ENCODE results near the gene SORCS1.

The SORCS1 gene

DNA sequence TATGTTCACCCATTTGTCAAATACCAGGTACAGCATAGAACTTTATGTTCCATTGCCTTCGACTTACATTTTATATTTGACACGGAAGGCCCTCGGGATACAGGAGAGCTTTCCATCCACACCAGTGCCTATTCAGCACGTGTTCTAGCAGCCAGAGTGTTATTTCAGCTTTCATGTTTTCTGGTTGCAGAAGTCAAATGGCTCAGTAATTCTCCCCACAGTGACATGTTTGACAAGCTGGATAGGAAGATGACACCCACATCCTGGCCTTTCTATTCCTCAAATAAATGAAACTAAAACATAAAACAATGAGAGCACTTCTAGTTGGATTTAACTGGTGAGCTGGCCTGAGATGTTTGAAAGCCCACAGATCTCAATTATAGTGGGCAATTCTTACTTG, 173.4 kb downstream of the SORCS1 start:
- DNase-seq (ENCODE audit: low spot score), result no peak

GRCh38 chr10:106987362-106987761, 177.1 kb downstream of the SORCS1 start:
- DNase-seq (ENCODE audit: low spot score), result no peak

DNA sequence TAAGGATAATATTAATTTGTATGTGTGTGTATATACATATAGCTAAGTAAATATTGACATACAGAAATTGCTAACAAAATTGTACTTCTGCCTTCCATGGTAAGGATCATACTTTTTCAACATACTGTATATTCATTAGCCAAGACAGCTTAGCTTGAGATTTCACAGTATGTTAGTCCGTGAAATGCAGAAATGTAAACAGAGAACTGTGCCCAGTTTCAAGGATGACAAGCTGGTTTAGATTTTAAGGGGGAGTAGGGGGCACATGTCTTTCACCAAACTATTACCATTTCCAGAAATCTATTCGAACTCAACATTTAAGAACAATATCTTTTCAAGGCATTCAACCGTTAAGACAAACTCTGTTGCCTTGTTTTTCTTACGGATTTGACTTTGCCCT, 182.2 kb downstream of the SORCS1 start:
- DNase-seq (ENCODE audit: low spot score), result no peak

DNA sequence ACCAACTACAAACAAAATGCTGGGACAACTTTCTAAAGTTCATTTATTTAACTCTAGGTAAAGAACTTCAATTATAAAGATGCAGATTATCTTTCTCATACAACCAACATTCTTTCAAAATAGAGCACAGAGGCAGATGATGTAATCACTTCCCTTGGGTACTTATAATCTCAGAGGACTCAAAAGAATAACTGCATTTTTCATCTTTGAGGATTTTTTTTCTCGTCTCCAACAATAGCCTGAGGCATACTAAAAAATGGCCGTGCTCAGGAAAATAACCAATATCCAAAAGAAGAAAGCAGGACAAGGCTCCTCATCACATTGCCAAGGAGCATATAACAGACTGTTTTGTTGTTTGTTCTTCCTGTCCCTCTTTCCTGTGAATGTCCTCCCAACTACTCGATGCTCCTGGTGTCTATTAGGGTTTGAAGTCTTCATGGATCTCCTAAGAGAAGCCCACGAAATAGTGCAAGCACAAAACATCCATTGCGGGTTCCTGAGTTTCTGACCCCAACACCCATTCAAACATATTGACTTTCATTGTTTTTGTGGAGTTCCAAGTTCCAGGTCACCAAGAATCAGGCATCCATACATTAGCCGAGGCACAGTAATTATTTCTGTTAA, 182.9 kb downstream of the SORCS1 start:
- DNase-seq (ENCODE audit: low spot score), result no peak

DNA sequence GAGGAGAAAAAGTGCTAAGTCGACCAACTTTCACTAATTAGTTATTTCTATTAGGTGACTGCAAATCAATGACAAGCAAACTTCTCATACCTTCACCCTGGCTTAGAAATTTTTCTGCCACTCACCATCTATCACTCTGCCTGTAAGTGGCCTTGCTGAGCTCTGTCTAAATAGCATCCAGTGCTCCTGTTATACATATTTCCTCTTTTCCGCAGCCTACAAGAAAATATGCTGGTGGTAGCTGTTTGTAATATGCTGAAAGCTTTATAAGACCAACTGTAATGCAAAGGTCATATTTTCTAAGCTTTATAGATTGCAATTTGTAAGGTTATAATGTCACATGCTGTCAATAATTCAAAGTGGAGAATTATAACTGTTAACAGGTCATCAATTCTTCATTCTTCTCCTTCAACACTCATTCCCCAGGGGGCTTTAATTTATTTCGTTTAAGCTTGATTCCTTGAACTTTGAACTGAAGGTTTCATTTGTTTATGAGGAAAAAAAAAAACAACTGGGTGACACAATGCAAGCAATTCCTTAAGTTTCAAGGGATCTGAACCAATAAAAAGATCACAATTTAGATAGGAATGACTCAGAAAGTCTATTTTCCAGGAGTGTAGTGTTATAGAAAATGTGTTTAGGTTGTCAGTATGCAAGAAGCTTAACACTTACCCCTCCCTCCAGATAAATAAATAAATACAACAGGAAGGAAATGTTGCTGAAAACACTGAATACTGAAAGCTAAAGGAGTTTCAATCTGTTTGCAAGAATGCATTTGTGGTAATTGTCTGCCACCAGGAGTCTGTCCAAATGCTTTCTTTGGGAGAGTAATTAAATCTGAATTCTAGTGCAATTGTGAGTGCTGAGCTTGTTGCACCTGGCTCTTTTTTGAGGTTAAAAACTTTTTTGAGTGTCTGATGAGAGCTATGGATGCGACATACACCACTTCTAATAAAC, 183.7 kb downstream of the SORCS1 start:
- DNase-seq (ENCODE audit: low spot score), result no peak

GRCh38 chr10:106978756-106979155, 185.8 kb downstream of the SORCS1 start:
- no peak for DNase-seq (ENCODE audit: low spot score)

- DNase-seq (ENCODE audit: low spot score), result no peak
Measured at GRCh38 chr10:106973716-106974115, 190.8 kb downstream of the SORCS1 start.

- DNase-seq (ENCODE audit: low spot score), result no peak
Measured at GRCh38 chr10:106973288-106973687, 191.2 kb downstream of the SORCS1 start.

DNA sequence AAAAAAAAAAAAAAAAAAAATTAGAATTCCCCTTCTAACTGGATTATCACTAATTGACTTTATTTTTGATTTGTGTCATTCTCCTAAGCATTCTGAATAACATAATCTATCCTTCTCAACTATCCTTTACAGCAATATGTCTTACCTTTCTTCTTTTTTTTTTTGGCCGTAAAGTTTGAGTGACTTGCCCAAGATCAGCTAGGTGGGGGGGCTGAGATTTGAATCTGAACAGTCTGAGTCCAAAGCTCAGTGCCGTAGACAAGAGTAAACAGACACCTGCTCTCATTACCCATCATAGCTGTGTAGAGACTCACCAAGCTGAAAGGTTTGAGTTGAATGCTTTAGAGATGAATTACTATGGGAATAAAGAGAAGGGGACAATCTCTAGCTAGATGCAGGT, 192.1 kb downstream of the SORCS1 start:
- no peak for DNase-seq (ENCODE audit: low spot score)

- DNase-seq (ENCODE audit: low spot score), result no peak
Measured at GRCh38 chr10:106971411-106971831, 193.1 kb downstream of the SORCS1 start.

DNA sequence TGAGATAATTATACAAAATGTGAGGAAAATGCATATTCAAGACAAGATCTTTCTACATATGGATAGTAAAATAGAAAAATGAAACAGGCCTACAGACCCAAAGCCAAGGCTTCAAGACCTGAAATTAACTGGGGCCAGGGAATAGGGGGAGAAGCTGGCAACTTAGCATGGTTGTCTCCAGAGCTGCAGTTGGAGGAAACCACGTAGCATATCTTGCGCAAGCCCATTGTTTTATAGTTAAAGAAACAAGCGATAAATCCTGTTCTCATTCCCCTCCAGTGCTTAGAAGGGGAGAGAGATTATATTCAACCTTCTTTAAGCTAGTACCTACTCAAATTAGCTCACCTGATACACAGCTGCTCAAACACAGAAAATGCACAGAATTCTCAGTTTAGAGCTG, 197.1 kb downstream of the SORCS1 start:
- DNase-seq (ENCODE audit: low spot score), result no peak

GRCh38 chr10:106960812-106961211, 203.7 kb downstream of the SORCS1 start:
- no peak for DNase-seq (ENCODE audit: low spot score)

GRCh38 chr10:106959521-106959920, 205.0 kb downstream of the SORCS1 start:
- no peak for DNase-seq (ENCODE audit: low spot score)

DNA sequence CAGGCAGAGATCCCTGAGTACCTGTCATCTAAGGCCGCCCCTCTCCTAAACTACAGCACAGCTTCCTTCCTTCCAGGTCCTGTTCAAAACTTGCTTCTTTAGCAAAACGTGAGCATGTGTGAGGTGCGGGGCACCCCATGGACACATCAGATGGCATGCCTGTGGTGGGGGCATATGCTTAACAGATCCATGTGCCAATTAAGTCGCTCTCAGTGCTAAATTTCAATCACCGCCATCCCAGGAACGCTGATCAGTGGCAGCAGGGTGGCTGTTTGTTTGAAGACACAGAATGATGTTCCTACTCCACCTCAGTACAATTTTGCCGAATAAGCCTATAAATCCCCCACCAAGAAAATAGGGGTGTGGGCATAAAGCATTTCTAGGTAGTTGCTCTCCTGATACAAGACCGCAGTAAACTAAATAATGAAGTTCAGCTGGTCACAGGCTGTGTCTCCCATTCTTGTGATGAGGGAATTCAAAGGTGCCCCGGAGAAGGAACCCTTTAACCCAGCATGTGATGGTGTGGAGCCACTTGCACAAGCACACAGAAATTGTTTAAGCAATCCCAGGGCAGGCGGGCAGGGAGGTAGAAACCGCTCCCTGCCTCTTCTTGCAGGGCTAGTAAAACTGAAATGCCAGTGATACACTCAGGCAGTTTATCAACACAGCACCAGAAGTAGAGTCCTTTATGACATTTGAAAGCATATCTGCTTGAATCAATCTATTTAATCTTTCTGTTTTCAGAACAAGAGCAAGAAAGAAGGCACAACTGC, 205.7 kb downstream of the SORCS1 start:
- no peak for DNase-seq (ENCODE audit: low spot score)

GRCh38 chr10:106957823-106958588, 206.5 kb downstream of the SORCS1 start:
- no peak for DNase-seq (ENCODE audit: low spot score)

- no peak for DNase-seq (ENCODE audit: low spot score)
Measured at GRCh38 chr10:106956216-106956915, 208.1 kb downstream of the SORCS1 start.

- DNase-seq (ENCODE audit: low spot score), result no peak
Measured at GRCh38 chr10:106955133-106955532, 209.4 kb downstream of the SORCS1 start.

- no peak for DNase-seq (ENCODE audit: low spot score)
Measured at GRCh38 chr10:106952033-106952432, 212.5 kb downstream of the SORCS1 start.

DNA sequence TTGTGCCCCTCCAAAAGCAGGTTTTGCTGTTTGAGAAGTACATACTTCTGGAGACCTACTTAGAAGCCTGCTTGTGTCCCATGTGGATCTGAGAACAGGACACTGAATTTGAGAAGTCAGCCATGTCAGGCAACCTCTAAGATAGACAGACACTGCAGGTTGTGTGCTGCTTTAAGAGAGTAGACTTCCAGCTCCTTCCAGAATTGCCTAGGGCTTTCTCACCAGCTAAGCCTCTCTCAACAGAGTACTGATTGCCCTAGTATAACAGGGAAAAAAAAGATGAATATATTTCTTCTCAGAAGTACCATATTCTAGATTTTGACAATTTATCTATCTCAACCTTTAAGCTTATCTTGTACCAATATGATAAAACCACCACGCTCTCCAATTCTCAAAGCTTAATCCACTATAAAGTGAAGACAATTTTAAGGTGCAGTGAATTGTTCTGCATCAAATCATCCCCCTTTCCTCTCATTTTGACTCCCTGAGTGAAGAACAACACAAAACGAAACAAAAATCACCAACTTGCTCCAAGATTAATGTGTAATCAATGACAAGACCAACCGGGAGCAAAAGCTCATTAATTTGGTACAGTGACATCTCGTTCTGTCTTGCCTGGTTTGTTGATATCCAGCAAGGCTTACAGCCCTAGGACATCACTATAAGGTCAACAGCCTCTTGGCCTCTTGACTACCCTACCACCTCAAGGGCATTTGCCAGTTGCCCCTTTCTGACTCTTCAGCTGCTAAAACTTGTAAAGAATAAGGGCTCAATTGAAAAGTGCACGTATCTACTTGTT, 214.6 kb downstream of the SORCS1 start:
- DNase-seq (ENCODE audit: low spot score), result no peak

DNA sequence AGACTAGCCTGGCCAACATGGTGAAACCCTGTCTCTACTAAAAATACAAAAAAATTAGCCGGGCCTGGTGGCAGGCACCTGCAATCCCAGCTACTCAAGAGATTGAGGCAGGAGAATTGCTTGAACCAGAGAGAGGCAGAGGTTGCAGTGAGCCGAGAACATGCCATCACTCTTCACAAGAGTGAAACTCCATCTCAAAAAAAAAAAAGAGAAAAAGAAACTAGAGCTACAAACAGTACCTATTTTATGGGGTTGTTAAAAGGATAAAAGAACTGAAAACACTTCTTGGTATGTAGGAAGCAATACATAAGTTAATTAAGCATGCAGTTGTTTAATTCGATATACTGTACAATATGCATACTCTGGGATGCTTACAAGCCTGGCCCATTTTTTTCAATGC, 216.9 kb downstream of the SORCS1 start:
- no peak for DNase-seq (ENCODE audit: low spot score)

All from HuH-7.5 (cell line).